Measurements from ENCODE around the gene ATP2B2.

ATP2B2 gene

GRCh38 chr3:10378742-10379141 is 126.6 kb downstream of the ATP2B2 start:
- DNase-seq, result no peak

GRCh38 chr3:10378246-10378645 is 127.1 kb downstream of the ATP2B2 start:
- no peak for DNase-seq

- DNase-seq, result no peak
Observed at GRCh38 chr3:10377148-10377725, 128.1 kb downstream of the ATP2B2 start.

- DNase-seq, result no peak
Observed at GRCh38 chr3:10376353-10376752, 129.0 kb downstream of the ATP2B2 start.

- no peak for DNase-seq
Observed at GRCh38 chr3:10375296-10376053, 129.9 kb downstream of the ATP2B2 start.

GRCh38 chr3:10374311-10374710 is 131.1 kb downstream of the ATP2B2 start:
- no peak for DNase-seq

GRCh38 chr3:10373686-10374261 is 131.6 kb downstream of the ATP2B2 start:
- DNase-seq, result no peak

GRCh38 chr3:10371789-10372188 is 133.6 kb downstream of the ATP2B2 start:
- DNase-seq, result no peak

- no peak for DNase-seq
Observed at GRCh38 chr3:10371167-10371566, 134.2 kb downstream of the ATP2B2 start.

GRCh38 chr3:10370429-10370828 is 135.0 kb downstream of the ATP2B2 start:
- no peak for DNase-seq

- DNase-seq, result no peak
Observed at GRCh38 chr3:10368512-10368911, 136.9 kb downstream of the ATP2B2 start.

- no peak for DNase-seq
Observed at GRCh38 chr3:10367506-10367905, 137.9 kb downstream of the ATP2B2 start.

- DNase-seq, result no peak
Observed at GRCh38 chr3:10366651-10367101, 138.7 kb downstream of the ATP2B2 start.

GRCh38 chr3:10365791-10366190 is 139.6 kb downstream of the ATP2B2 start:
- DNase-seq, result no peak

GRCh38 chr3:10365316-10365715 is 140.1 kb downstream of the ATP2B2 start:
- no peak for DNase-seq

- no peak for DNase-seq
Observed at GRCh38 chr3:10364806-10365205, 140.6 kb downstream of the ATP2B2 start.

GRCh38 chr3:10363935-10364334 is 141.5 kb downstream of the ATP2B2 start:
- no peak for DNase-seq

GRCh38 chr3:10361375-10361774 is 144.0 kb downstream of the ATP2B2 start:
- DNase-seq, result peak; percentile 52

GRCh38 chr3:10360478-10360877 is 144.9 kb downstream of the ATP2B2 start:
- DNase-seq, result no peak

- no peak for DNase-seq
Observed at GRCh38 chr3:10359761-10360161, 145.6 kb downstream of the ATP2B2 start.

GRCh38 chr3:10358309-10358980 is 146.9 kb downstream of the ATP2B2 start:
- no peak for DNase-seq

- no peak for DNase-seq
Observed at GRCh38 chr3:10357592-10358308, 147.6 kb downstream of the ATP2B2 start.

GRCh38 chr3:10357095-10357494 is 148.3 kb downstream of the ATP2B2 start:
- DNase-seq, result no peak
